GM12891 (cell line): Measurements from ENCODE around the gene SNRPA.
A peak's percentile ranks its signal among the peaks of the same experiment; 100 is the strongest.

Experiments used
- DNase-seq: peaks from one replicate; pipeline ENCODE4 v3.0.0; 2011; ENCODE audit warnings: low spot score; ENCODE audit not compliant: insufficient read length
- FAIRE-seq: peaks from 2 replicates; lab custom pipeline; 2011; peaks lifted over from hg19 to GRCh38; lab: Jason Lieb, UNC
- PAX5 ChIP-seq: IDR thresholded peaks from 2 replicates; pipeline ENCODE4 v1.6.1; 2011; ENCODE audit warnings: low read length, moderate library complexity, mild to moderate bottlenecking; ENCODE audit not compliant: insufficient read depth, severe bottlenecking
- POLR2A ChIP-seq: IDR thresholded peaks from 2 replicates; pipeline ENCODE4 v1.6.1; 2011; ENCODE audit warnings: low read depth, low read length, control low read depth
- POLR2AphosphoS5 ChIP-seq: IDR thresholded peaks from 2 replicates; pipeline ENCODE4 v1.6.1; 2011; ENCODE audit warnings: low read depth, low read length, control low read depth
- POU2F2 ChIP-seq: IDR thresholded peaks from 2 replicates; pipeline ENCODE4 v1.6.1; 2011; ENCODE audit warnings: low read depth, mild to moderate bottlenecking, control low read depth, low read length, moderate library complexity
- SPI1 ChIP-seq: IDR thresholded peaks from 2 replicates; pipeline ENCODE4 v1.6.1; 2011; ENCODE audit warnings: low read depth, low read length, control low read depth
- TAF1 ChIP-seq: IDR thresholded peaks from 2 replicates; pipeline ENCODE4 v1.6.1; 2011; ENCODE audit warnings: low read depth, low read length, control low read depth

The SNRPA gene

GRCh38 chr19:40744554-40745401 lies 6.2 kb upstream of the SNRPA start:
- no peak for TF ChIP-seq POLR2A
- TF ChIP-seq POU2F2, result no peak
- TF ChIP-seq PAX5, result no peak
- TF ChIP-seq SPI1, result no peak
- TF ChIP-seq TAF1, result no peak
- FAIRE-seq, result no peak
- DNase-seq, result peak; percentile 43

GRCh38 chr19:40745402-40745780 lies 5.6 kb upstream of the SNRPA start:
- DNase-seq (no peak), FAIRE-seq (no peak)
- no peak for TF ChIP-seq POLR2AphosphoS5
- TF ChIP-seq PAX5, result no peak
- no peak for TF ChIP-seq POU2F2
- no peak for TF ChIP-seq TAF1
- TF ChIP-seq SPI1, result no peak
- TF ChIP-seq POLR2A, result no peak

GRCh38 chr19:40747536-40747935 lies 3.5 kb upstream of the SNRPA start:
- FAIRE-seq, result no peak
- TF ChIP-seq POLR2A (no peak), SPI1 (no peak), TAF1 (no peak), PAX5 (no peak), POU2F2 (no peak), POLR2AphosphoS5 (no peak)
- DNase-seq, result no peak

GRCh38 chr19:40750058-40750873 lies 737 bp upstream of the SNRPA start, which contains the start of gene ACTMAP:
ACTMAP (minus strand) TSS chr19:40750477; CDS start chr19:40749803, 674 bp downstream.
- peak; percentile 92 for TF ChIP-seq TAF1
- no peak for TF ChIP-seq POU2F2
- peak; percentile 22; the same call in 1 of the 2 replicates for TF ChIP-seq POLR2A
- FAIRE-seq (peak; percentile 94), DNase-seq (peak; percentile 90)

- DNase-seq, result no peak
Observed at GRCh38 chr19:40752257-40752781, 1.3 kb downstream of the SNRPA start.

GRCh38 chr19:40754611-40755247 lies 3.7 kb downstream of the SNRPA start:
- DNase-seq (no peak), FAIRE-seq (no peak)
- TF ChIP-seq POLR2AphosphoS5 (no peak), POU2F2 (0 out of 2 replicates have a peak, but pooled peaks have one; percentile 7)

More at GRCh38 chr19:40752257-40752781, 1.3 kb downstream of the SNRPA start:
- TF ChIP-seq SPI1 (no peak), PAX5 (no peak), POLR2AphosphoS5 (no peak), POLR2A (no peak)
- no peak for FAIRE-seq

GRCh38 chr19:40755248-40755624 lies 4.2 kb downstream of the SNRPA start:
- TF ChIP-seq PAX5 (no peak), POLR2AphosphoS5 (no peak), POU2F2 (no peak), SPI1 (no peak), TAF1 (no peak), POLR2A (no peak)
- DNase-seq (no peak), FAIRE-seq (no peak)

- FAIRE-seq, result no peak
Observed at GRCh38 chr19:40755791-40756190, 4.8 kb downstream of the SNRPA start.

GRCh38 chr19:40756502-40757110 lies 5.6 kb downstream of the SNRPA start:
- FAIRE-seq (no peak), DNase-seq (no peak)
- TF ChIP-seq SPI1 (no peak), POLR2A (0 out of 2 replicates have a peak, but pooled peaks have one; percentile 34)

More at GRCh38 chr19:40755791-40756190, 4.8 kb downstream of the SNRPA start:
- DNase-seq, result no peak
- TF ChIP-seq SPI1 (peak; percentile 9; the same call in 1 of the 2 replicates), PAX5 (no peak)
